Esophagus squamous epithelium (tissue), 4 donors: ENCODE measurements around the gene ARHGAP40.

Experiments used
- POLR2A ChIP-seq, 4 donors: fragments of 450-650 bp; IDR thresholded peaks; one replicate each; pipeline ENCODE4 v1.6.1; 2017; ENCODE audit warnings: antibody characterized with exemption in 4 of 4, mild to moderate bottlenecking in 4 of 4, moderate library complexity in 3 of 4
- TF ChIP-seq, protein P1 (sequence below), 6 experiments: fragments of 450-650 bp in 4 of 6; fragments of 200-600 bp in 2 of 6; sonication (generic) in 2 of 6; IDR thresholded peaks; one replicate each; pipeline ENCODE4 v1.5.1; 2016 to 2019; ENCODE audit warnings: antibody characterized with exemption in 6 of 6, mild to moderate bottlenecking in 4 of 6, moderate library complexity in 4 of 6

GRCh38 chr20:38635721-38636288 lies 34.2 kb downstream of the ARHGAP40 start:
- TF ChIP-seq, protein P1, sequence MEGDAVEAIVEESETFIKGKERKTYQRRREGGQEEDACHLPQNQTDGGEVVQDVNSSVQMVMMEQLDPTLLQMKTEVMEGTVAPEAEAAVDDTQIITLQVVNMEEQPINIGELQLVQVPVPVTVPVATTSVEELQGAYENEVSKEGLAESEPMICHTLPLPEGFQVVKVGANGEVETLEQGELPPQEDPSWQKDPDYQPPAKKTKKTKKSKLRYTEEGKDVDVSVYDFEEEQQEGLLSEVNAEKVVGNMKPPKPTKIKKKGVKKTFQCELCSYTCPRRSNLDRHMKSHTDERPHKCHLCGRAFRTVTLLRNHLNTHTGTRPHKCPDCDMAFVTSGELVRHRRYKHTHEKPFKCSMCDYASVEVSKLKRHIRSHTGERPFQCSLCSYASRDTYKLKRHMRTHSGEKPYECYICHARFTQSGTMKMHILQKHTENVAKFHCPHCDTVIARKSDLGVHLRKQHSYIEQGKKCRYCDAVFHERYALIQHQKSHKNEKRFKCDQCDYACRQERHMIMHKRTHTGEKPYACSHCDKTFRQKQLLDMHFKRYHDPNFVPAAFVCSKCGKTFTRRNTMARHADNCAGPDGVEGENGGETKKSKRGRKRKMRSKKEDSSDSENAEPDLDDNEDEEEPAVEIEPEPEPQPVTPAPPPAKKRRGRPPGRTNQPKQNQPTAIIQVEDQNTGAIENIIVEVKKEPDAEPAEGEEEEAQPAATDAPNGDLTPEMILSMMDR (IDR thresholded peaks at IDR 0.05), result no peak
- no peak for TF ChIP-seq POLR2A (IDR thresholded peaks at IDR 0.05)
